Left cardiac atrium (tissue), 4 donors: ENCODE data around the gene COL25A1. TPM values are rescaled to one million over a fixed set of nuclear protein-coding genes. Genes with fewer than 3 reads are reported as not detected.

Experiments used
- ATAC-seq, 2 donors: fragments of 200-7000 bp; cut with Tn5 transposase; one replicate each; pipeline ENCODE4 v1.9.1; 2020; ENCODE audit warnings: mild to moderate bottlenecking in 2 of 2, moderate library complexity in 2 of 2
- DNase-seq: peaks from one replicate; pipeline ENCODE4 v3.0.0-alpha.2; 2020
- intact Hi-C, 2 donors: fragments of 100-400 bp; cut with DNase I; formaldehyde crosslinking; loops; one replicate each; pipeline versions ENCODE4 v1.14.1 to v1.15.1; 2022 to 2023
- total RNA-seq, 2 donors: library from RNA; stranded (reverse); fragmentation: NEBNext Ultra II Directional; extraction: Animal tissue kit (Norgen Biotek cat#: 25700); gene quantifications; one replicate each; pipeline ENCODE4 v1.2.1, GENCODE V29; 2021
- donor health status: DM: no; HTN: yes; CAD: no.
- donor health status: DM: no; HTN: yes; CAD: no; lungs with severe emphysema.
- donor health status: DM: yes; HTN: yes; CAD: no.
- donor health status: Dilated cardiomyopathy.

Gene COL25A1
- total RNA-seq, 2 donors from 2014 or later = 0.74 to 1.5 TPM

DNA sequence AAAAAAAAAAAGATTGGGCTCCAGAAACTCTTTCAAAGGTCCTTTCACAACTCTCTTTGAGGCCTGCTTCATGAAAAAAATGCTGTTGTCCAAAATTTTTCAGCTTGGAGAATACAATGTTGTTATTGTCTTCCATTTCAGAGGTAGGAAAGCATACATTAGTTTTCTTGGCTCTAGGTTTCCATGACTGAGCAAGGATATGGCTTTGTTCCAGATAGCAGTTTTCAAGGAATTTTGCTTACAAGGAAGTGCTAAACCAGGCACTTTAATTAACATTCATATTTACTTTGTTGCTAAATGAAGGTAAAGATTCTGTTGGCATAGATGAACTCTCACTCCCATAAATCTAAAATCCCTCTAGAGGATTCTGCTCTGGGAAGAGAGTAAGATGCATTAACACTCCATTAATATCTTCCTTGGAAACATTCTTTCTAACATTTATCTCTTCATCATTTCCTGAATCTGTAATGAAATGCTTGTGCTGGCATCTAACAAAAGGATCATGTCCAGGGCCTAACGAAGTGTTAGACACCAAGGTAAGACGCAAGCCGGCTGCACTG, 118.4 kb downstream of the COL25A1 start:
- ATAC-seq (no peak), DNase-seq (no peak)
- intact Hi-C loops = no loop called here

- DNase-seq (no peak), ATAC-seq (no peak)
- intact Hi-C loops = no loop called here
These were observed 119.8 kb downstream of the COL25A1 start for GRCh38 chr4:109182696-109183095.

- no peak for ATAC-seq
- intact Hi-C loops = no loop called here
- no peak for DNase-seq
These were observed 123.4 kb downstream of the COL25A1 start for GRCh38 chr4:109179061-109179460.

GRCh38 chr4:109177096-109177810, 125.2 kb downstream of the COL25A1 start:
- DNase-seq = no peak
- intact Hi-C loops = no loop called here
- ATAC-seq = no peak

DNA sequence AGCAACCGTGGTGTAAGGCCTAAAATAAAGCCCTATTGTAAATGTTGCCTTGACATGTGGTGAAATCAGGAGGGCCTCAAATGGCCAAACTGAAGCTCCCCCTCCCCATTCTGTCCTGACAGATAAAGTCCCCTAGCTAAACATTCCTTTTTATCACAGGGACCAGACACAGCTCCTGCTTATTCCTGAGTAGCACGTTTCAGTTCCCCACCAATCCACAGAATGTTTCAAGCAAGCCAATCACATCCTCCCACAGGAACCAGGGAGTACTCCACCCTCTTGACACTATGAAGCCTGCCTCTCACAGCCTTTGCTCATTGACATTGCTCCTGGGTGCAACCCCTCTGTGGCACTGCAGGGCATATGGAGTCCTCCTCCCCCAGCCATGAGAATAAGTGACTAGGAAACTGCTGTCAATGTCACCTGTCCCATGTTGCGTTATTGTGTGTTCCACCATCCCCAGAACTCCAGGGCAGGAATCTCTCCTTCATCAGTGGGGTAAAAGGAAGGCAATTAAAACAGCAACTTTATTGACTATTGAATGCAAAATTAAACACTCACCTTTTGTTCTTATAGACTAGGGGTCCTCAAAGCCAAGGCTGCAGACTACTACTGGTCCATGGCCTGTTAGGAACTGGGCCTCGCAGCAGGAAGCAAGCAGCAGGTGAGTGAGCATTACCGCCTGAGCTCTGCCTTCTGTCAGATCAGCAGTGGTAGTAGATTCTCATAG, 128.1 kb downstream of the COL25A1 start:
- intact Hi-C loops = no loop called here
- ATAC-seq = no peak
- no peak for DNase-seq

GRCh38 chr4:109172301-109172700, 130.2 kb downstream of the COL25A1 start:
- intact Hi-C loops = no loop called here
- ATAC-seq (no peak), DNase-seq (no peak)

- DNase-seq (no peak), ATAC-seq (no peak)
- intact Hi-C loops = no loop called here
These were observed 131.4 kb downstream of the COL25A1 start for GRCh38 chr4:109171070-109171469.

GRCh38 chr4:109169170-109169569, 133.3 kb downstream of the COL25A1 start:
- no peak for ATAC-seq
- no peak for DNase-seq
- intact Hi-C loops = no loop called here

GRCh38 chr4:109166586-109166985, 135.9 kb downstream of the COL25A1 start:
- ATAC-seq (no peak), DNase-seq (no peak)
- intact Hi-C loops = no loop called here

- intact Hi-C loops = no loop called here
- DNase-seq (no peak), ATAC-seq (no peak)
These were observed 136.3 kb downstream of the COL25A1 start for GRCh38 chr4:109166126-109166525.

GRCh38 chr4:109164011-109164410, 138.4 kb downstream of the COL25A1 start:
- intact Hi-C loops = no loop called here
- DNase-seq = no peak
- no peak for ATAC-seq

DNA sequence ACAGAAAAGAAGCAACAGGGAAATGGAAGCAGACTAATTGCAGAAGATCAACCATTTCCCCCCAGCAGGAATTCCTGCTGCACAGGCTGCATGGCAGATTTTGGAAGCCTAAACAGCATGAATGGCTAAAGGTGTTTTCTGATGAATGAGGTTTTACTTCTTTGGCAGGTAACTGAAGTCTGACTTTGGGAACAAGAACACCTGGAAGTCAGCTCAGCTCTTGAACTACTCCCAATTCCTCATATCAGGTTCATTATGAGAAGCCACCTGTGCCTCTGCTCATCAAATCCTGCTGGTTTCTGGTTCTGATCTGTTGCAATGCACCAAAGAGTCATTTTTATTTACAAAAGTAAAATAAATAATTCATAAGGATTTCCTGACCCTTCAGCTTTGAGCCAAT, 139.0 kb downstream of the COL25A1 start:
- ATAC-seq = no peak
- intact Hi-C loops = no loop called here
- DNase-seq = no peak

DNA sequence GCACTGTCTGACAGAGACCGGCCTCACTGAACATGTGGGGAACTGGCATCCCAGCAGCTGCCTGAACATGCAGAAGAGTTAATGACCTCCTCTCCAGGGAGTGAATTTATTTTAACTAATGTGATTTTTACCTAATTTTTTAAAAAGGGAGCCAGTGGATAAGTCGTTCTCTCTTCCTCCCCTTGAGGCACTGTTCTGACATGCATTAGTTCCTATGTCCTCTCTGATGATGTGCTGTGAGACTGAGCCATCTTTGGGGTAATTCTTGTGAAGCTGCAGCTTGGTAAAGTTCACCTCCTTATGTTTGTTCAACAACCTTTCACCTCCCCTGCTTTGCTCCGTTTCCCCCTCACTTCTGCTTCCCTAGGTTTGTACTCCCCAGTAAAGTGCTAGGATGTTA, 139.7 kb downstream of the COL25A1 start:
- no peak for ATAC-seq
- no peak for DNase-seq
- intact Hi-C loops = no loop called here

DNA sequence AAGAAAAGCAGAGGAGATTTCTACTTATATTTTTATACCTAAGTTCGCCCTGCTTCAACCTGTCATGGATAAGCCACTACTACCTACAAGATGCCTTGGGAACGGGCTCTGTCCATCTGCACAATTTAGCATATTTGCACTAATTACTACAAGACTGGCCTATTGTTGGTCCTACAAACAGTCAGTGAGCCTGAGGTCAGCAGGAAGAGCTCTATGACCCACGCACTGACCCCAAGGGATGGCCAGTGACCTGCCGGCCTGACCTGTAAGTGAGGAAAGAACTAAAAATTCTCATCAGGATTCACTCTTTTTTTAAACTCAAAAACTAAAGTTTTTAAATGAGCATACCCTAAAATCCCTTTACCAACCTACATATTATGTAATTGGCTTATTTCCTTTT, 142.0 kb downstream of the COL25A1 start:
- intact Hi-C loops = no loop called here
- no peak for ATAC-seq
- no peak for DNase-seq

DNA sequence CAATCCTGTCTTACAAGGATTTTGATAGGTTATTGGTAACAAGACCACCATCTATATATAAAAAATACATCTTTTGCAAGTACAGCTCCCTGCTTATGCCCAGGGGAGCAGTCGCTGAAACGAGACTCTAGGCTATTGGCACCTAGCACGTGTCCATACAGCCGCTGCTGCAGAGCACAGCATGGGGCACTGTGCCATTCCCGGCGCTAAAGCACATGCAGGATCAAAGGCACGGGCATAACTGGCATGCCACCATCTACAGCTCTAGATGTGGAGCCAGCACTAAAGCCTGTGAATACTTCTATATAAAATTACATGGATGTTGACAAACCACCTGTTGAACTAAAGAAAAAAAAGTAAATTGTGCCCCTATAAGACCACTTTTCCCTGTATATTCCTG, 144.8 kb downstream of the COL25A1 start:
- no peak for DNase-seq
- intact Hi-C loops = no loop called here
- no peak for ATAC-seq

- DNase-seq = no peak
- intact Hi-C loops = no loop called here
These were observed 145.3 kb downstream of the COL25A1 start for GRCh38 chr4:109157205-109157604.

GRCh38 chr4:109156356-109156755, 146.1 kb downstream of the COL25A1 start:
- DNase-seq (no peak), ATAC-seq (no peak)
- intact Hi-C loops = no loop called here

More at GRCh38 chr4:109157205-109157604, 145.3 kb downstream of the COL25A1 start:
- ATAC-seq = no peak

DNA sequence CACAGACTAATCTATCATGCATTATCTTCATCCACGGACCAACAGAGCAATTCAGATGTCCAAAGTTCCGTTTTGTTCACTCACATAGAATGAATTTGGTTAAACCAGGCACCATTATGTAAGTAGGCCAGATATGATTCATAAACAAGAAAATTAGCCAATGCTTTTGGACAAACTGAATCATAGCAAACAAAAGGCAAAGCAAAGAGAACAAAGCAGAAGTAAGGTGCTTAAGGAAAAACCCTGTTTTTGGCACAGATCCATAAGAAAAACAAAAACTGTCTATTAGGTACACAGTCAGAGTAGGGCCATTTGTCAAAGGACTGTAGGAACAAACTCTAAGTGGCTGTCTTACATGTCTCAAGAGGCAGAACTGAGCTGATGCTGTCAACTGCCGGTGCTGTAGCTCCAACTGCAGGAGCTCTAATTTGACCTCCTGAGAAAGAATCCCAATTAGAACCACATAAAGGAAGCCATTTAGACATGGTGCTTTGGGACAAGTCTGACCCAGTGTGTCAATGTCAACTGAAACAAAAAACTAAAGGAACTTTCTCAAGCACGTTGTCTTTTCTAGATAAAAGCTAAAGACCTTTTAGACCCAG, 146.7 kb downstream of the COL25A1 start:
- DNase-seq (no peak), ATAC-seq (no peak)
- intact Hi-C loops = no loop called here

- DNase-seq (no peak), ATAC-seq (no peak)
- intact Hi-C loops = no loop called here
These were observed 147.4 kb downstream of the COL25A1 start for GRCh38 chr4:109155084-109155483.

- no peak for ATAC-seq
These were observed 148.0 kb downstream of the COL25A1 start for GRCh38 chr4:109154424-109154823.

More at GRCh38 chr4:109154424-109154823, 148.0 kb downstream of the COL25A1 start:
- DNase-seq = no peak
- intact Hi-C loops = no loop called here
